ENCODE results near the gene KHK.

Gene KHK

DNA sequence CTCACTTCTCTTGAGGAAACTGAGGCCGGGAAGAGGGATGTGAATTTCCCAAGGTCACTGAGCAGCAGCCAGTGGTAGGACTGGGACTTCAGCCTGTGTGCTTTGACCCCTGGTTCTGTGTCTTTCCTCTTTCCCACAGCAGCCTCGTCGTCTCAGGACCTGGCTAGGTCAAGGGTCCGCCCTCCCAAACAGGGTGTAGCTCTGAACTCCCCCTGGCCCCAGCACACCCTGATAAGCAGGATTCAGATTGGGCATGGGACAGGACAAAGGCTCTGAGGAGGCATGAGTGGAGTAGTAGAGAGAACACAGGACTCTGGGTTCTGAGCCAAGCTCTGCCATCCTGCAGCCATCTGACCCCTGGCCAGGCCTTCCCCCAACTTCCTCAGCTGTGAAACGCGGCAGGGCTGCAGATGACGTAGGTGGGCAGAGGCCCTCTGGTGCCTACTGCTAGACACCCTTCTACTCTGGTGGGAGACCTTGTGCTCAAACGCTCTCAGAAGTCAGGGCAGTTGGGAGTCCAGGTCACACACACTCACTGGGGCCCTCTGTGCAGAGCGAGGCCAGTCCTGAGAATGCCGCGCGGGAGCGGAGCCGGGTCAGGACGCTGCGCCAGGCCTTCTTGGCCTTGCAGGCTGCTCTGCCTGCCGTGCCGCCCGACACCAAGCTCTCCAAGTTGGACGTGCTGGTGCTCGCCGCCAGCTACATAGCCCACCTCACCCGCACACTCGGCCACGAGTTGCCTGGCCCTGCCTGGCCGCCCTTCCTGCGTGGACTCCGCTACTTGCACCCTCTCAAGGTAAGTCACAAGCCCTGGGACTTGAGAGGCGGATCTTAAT lies 63.2 kb downstream of the KHK start:
- no peaks in the 10 kb centered on the region for H3K9me3 ChIP-seq (ENCODE audit: control insufficient read depth in 5 of 5, low read length in 5 of 5)

More for the DNA sequence above, 63.2 kb downstream of the KHK start:
- H3K9ac ChIP-seq (ENCODE audit: low read length in 5 of 5): no peak overlapping the region
- peaks cover 0 to 5% (median 0%) of the 10 kb centered on the region in 5 donors for H3K27me3 ChIP-seq (ENCODE audit: control insufficient read depth in 5 of 5, insufficient read depth in 4 of 5, low read length in 5 of 5)
- no peak overlapping the region for H3K4me3 ChIP-seq (ENCODE audit: low read depth in 1 of 5, low read length in 5 of 5)
- no peak overlapping the region for H3K27ac ChIP-seq (ENCODE audit: low read depth, low read length)
- H3K36me3 ChIP-seq (ENCODE audit: control insufficient read depth in 5 of 5, insufficient read depth in 5 of 5, low read length in 5 of 5): no peaks in the 10 kb centered on the region
- peaks cover 0 to 11% (median 6%) of the 10 kb centered on the region in 5 donors for H3K4me1 ChIP-seq (ENCODE audit: control insufficient read depth in 5 of 5, insufficient read depth in 5 of 5, low read length in 5 of 5)
